NCI-H146 treated with DMSO at 0.1 percent for 48 hours (cell line): ENCODE results near the gene LRRK1.

Experiments
- DNase-seq: peaks from one replicate; lab custom pipeline; 2025; ENCODE audit not compliant: unreplicated experiment; lab: John Stamatoyannopoulos, UW

The LRRK1 gene

GRCh38 chr15:100931143-100931890 is 12.2 kb downstream of the LRRK1 start:
- no peak for DNase-seq

GRCh38 chr15:100932676-100933348 is 13.7 kb downstream of the LRRK1 start:
- no peak for DNase-seq

DNA sequence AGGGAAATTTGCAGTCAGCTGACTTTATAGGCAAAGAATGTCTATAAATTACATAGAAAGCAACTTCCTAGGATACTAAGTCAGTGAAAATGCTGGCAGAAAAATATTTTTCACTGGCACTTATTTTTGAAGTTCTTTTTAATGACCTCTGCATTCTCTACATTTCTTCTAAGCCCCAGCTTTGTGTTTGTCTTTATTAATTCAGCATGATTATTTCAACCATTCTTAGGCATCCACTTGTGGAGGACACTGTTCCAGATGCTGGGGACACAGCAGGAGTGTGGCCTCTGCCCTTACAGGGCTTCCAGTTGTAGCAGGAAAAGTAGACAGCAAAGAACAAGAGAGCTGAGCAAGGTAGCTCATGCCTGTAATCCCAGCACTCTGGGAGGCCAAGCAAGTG is 15.0 kb downstream of the LRRK1 start:
- DNase-seq: no peak

DNA sequence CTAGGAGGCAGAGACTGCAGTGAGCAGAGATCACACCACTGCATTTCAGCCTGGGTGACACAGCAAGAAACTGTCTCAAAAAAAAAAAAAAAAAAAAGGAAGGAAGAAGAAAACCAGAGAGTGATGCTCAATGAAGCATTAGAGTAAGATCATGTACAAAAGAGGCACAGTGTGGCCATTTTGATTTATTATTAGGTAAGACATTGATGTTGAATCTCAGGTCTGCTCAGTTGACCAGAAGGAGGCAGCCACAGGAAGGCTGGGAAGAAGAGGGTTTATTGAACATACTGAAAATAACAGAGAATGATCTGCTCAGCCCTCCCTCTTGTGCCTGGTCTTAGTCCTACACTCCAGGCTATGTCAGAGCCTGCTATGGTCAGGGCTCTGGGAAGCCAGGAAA is 15.6 kb downstream of the LRRK1 start:
- no peak for DNase-seq

DNA sequence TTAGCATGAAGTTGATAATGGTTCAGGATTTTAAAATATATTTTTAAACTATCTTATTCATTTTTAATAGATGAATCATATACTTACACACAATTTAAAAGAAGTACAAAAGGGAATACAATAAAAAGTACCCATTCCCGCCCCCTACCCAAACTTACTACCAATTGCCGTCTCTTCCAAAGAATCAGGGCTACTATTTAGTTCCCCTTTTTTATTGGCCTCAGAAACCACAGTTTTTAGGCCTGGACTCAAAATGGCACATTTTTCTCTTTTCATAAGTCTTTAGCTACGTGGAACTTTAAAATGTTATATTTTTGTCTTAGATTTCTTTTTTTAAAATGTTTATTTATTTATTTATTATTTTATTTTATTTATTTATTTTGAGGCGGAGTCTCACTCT is 18.0 kb downstream of the LRRK1 start:
- no peak for DNase-seq

DNA sequence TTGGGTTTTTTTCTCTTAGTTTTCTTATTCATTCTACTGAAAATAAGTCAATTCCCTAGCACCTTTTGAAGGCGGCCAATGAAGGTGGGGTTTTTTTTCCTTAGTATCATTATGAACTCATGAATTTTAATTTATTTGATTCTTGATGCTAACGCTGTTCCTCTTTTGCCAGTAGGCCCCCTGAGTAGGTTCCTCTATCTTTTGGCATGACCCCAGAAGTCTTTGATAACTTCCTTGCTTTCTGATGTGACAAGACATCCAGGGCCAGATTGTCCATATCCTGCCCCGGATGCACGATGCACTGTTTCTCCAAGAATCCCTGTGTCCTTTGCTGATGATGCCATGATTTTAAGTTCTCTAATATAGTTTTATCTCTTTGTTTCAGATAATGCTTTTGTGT is 20.6 kb downstream of the LRRK1 start:
- DNase-seq: no peak

DNA sequence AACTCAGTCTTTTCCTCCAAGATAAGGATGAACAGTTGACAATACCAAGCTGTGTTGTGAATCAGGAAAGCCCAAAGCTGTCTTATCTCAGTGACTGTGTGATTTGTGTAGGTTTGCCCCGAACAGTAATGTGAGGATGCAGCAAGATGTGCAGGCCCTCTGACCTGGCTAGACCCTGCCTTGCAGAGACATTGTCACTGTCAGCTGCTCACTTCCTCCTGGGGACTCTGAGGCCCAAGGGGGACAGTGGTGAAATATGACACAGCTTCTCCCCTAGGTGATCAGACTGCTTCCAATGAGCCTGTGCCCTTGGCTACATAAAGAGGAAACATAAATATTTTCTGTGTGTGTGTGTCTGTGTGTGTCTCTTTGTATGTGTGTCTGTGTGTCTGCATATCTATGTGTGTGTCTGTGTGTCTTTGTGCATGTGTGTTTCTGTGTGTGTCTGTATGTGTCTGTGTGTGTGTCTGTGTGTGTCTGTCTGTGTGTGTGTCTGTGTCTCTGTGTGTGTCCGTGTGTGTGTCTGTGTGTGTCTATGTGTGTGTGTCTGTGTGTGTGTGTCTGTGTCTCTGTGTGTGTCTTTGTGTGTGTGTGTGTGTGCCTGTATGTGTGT is 21.7 kb downstream of the LRRK1 start:
- DNase-seq: no peak

- DNase-seq: no peak
Observed at GRCh38 chr15:100941536-100941935, 22.4 kb downstream of the LRRK1 start.

DNA sequence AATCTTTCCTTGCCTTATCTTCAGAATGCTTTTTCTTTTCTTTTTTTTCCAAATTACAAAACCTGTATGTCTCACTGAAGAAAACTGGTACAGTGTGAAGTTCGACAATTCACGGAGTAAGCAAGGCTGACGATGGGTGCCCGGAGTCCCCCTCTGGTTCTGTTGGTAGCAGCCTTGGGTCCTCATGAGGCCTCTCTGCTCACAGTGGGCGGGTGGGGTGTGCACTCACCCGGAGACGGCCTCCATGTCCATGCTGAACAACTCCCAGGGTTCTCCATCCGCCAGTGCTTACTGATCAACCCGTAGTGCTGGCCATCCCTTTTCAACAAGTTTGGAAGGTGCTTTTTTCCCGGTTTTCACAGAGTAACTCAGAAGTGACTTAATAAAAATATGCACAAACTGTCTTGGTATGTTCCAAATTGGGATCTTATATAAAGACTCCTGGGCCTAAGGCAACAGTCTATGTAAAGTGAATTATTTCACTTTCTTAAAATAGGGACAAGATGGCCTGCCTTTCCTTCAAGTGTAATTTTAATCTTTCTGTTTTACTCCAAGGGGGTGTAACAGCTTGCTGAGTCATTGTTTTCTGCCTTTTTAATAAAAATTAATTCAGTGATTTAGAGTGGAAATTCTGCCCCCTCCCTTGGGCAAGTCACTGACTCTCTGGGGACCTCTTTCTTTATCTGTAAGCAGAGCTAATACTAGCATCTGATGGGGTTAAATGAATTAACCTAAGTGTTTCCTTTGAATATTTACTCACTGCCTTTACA is 23.7 kb downstream of the LRRK1 start:
- DNase-seq: no peak

DNA sequence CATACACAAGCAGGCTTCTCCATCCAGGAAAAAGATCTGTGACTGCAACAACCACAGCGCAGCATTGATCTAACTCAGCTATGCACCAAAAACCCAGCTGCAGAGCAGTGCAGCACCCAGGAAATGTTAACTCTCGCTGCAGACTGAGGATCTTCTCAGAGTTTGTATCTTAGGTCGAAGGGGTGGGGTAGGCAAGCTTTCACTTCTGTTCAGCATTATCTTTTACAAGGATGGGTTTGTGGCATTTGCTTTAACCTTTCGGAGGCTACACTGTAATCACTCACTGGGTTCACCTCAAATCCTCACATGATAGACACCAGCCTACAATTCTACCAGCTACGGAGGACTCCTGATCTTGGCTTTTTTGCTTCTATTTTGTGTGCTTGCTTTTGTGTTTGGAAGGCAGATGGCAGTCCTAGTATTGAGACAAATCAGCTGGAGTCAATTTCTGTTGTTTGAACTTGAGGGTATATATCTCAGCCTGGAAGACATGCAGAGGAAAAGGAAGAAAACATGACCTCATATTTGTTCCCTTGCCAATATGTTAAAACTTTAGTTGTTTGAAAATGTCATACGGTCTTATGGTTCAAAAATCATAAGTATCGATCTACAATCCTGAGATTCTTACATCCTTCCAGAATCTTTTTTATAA is 25.2 kb downstream of the LRRK1 start:
- DNase-seq: no peak

DNA sequence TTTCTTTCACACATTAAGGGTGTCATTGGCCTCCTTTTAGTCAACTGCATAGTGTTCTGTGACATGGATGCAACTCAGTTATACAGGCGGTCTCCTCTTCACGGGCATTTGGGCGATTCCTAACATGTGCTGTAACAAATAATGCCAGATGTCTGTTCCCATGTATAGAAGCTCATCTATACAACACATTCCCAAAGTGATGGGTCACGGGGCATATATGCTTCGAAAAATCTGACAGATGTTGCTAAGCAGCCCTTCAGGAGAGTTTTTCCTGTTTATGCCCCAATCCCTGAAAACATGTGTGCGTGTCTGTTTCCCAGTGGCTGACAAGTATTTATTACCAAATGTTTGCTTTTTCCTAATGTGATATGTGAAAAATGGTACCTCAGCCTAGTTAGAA is 25.8 kb downstream of the LRRK1 start:
- DNase-seq: no peak

DNA sequence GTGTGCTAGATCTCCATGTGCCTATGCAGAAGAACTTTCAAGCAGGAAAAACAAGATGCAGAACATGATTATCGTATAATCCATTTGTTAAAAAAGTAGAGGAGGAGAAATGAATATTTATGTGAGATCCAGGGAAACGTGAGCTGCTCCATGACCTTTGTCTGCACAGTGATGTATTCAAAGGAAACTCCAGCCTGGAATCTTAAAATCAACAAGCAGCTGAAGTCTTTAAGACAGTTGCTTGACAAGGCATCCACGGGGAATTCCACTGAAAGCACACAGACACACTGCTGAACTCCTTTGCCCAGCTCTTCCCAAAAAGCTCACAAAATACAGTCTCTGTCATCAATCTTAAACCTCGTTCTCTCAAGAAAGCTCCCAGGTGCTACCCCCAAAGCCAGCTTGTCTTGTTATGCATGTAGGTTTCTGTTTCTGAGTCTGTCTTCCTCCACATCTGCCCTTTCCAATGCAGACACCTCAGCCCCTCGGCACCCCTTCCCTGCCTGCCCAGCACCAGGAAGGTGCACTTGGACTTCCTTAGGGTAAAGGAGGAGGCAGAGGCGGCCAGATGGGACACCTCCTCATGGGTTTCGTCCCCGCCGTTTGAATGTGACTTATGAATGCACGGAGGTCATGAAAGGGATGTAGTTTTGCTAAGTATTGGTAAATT is 28.7 kb downstream of the LRRK1 start:
- DNase-seq: no peak

DNA sequence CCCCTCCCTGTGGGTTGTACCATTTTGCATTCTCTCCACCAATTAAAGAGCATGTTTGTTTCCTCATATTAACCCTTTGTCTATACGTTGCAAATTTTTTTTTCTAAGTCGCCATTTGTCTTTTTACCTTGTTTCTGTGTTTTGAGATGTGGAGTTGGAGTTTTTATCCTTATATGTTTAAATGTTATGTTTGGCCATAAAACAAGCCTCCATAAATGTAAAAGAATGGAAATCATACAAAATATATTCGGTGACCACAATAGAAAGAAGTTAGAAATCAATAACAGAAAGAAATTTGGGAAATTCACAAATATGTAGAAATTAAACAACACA is 29.2 kb downstream of the LRRK1 start:
- DNase-seq: no peak

DNA sequence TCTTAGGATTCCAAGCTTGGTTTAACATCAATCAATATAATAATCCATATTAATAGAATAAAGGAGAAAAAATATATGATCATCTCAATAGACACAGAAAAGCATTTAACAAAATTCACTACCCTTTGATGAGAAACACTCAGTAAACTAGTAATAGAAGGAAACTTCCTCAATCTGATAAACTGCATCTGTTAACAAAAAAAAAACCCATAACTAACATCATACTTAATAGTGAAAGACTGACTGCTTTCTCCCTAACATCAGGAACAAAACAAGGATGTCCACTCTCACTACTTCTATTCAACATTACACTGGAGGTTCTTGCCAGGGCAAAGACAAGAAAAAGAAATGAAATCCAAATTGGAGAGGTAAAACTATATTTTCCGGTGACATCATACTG is 30.5 kb downstream of the LRRK1 start:
- no peak for DNase-seq

DNA sequence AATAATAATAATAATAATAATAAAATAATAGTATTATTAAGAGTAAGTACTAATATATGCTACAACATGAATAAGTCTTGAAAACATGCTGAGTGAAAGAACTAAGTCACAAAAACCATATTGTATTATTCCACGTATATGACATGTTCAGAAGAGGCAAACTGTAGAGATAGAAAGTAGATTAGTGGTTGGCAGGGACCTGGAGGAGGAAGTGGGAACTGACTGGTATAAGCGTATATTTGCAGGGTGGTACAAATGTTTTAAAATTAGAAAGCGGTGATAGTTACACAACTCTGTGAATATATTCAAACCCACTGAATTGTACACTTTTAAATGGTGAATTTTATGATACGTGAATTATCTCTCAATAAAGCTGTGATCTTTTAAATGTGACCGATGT is 32.8 kb downstream of the LRRK1 start:
- no peak for DNase-seq

DNA sequence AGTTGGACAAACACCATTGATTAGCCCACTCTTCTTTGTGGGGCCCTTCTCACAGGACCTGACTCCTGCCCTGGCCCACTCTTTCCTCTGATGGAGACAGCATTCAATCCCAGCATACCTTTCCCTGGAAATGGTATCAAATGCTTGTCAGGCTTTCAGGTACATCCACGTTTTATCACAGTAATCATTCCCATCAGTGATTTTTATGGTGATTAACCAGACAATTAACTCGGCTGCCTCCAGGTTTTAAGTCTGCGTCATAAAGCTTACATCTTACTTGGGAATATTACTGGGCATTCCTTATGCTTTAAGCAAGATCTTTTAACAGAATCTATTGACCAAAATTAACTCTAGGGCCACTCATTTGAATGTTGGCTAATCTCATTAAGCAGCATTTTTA is 33.4 kb downstream of the LRRK1 start:
- DNase-seq: no peak

DNA sequence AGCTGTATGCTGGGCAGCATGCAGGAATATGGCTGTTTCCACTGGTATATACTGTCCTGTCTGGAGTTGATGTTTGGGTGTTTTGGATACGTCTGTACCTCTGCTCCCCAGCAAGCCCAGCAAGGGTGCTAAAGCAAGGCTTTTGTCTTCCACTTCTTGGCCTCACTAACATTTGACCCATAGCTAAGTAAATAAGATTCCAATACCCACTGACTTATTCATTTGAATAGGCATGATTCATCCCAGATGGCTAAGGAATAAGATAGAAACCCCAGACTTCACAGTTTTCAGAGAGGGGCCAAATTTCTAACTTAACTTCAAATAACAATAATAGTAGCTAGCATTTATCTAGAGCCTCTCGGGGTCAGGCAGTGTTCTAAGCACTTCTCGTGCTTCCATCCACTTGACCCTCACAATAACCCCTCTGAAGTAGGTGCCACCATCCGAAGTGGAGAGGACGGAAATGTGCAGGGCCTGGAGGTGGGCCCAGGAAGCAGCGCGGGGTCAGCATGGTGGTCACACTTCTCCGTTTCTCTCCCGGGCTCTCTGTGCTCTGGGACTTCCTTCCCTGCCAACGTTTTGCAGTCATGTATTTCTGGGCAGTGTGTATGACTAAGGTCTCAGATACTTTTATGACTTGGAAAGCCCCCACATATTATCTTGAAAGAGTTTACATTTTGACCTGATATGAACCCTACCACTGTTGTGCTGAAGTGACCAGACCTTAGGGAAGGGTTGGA is 39.3 kb downstream of the LRRK1 start:
- no peak for DNase-seq

DNA sequence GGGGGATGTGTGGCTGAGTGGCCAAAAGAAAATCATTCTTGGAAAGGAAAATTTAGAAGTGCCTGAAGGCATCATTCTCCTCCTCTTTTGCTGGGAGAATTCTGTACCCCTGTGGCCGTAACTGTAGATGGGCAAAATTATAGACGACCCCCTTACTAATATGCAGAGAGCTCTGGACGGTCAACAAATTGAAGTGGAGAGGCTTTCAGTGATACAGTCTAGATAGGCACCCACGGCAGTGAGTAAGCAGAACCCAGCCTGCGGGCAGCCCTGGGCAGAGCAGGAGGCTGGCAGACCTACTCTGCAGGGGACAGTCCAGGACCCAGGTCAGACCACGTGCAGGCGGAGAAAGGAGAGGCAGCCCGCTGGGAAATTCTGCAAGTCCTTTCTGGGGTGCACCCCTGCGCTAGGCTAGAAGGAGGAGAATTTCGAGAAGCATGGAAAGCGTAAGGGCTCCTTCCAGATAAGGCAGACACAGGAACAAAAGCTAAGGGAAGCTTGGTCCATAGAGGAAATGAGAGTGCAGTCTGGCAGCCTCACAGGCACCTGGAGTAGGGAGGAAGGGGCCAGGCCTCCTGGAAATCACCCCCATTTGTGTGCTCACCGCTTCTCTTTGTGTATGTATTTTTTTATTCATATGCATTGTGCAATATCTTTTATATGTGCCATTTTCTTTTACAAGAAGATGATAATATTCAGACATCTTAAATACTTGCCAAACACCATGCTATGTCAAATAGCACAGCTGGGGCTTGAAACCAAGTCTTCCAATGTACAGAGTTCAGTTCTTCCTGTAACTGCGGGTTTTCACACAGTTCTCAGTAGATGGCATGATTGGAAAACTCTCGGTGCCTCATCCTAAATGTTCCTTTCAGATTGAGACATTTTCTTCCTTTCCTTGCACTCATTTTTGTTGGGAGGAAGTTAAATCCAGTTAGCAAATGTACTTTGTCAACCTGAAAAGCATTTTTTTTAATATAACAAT is 40.2 kb downstream of the LRRK1 start:
- no peak for DNase-seq

GRCh38 chr15:100966997-100967396 is 47.8 kb downstream of the LRRK1 start:
- no peak for DNase-seq
